GM13977 (cell line): Measurements from ENCODE around the gene MAN1B1.

Source experiments
- DNase-seq: peaks from one replicate; pipeline ENCODE4 v3.0.0; 2012; ENCODE audit warnings: low spot score
- CTCF ChIP-seq: IDR thresholded peaks from 2 replicates; pipeline ENCODE4 v1.5.1; 2012; ENCODE audit warnings: mild to moderate bottlenecking, control low read depth; ENCODE audit not compliant: insufficient read depth; ENCODE audit errors: extremely low read depth, missing control alignments
- in situ Hi-C: fragments of 300-500 bp; cut with MboI; formaldehyde crosslinking; loops from one replicate; pipeline ENCODE4 v1.12.0; 2022; ENCODE audit warnings: low sequenced_read_pairs, low pct_unique_long_range_greater_than_20kb, mixed read lengths, inconsistent platforms; ENCODE audit not compliant: unreplicated experiment

The MAN1B1 gene

GRCh38 chr9:137065336-137065967 is 21.3 kb upstream of the MAN1B1 start:
- in situ Hi-C loops, result no loop called here
- DNase-seq, result no peak
- TF ChIP-seq CTCF, result no peak

- TF ChIP-seq CTCF, result no peak
- in situ Hi-C loops, result no loop called here
- DNase-seq, result no peak
Observed at GRCh38 chr9:137066096-137066861, 20.5 kb upstream of the MAN1B1 start.

- in situ Hi-C loops, result no loop called here
- peak; percentile 86 for TF ChIP-seq CTCF
- DNase-seq, result peak; percentile 92
Observed at GRCh38 chr9:137067860-137068538, 18.8 kb upstream of the MAN1B1 start.

- DNase-seq, result no peak
- TF ChIP-seq CTCF, result no peak
- in situ Hi-C loops, result no loop called here
Observed at GRCh38 chr9:137068539-137069507, 18.0 kb upstream of the MAN1B1 start.

- TF ChIP-seq CTCF, result no peak
- no peak for DNase-seq
- in situ Hi-C loops, result no loop called here
Observed at GRCh38 chr9:137069508-137070091, 17.2 kb upstream of the MAN1B1 start.
